Hepatocyte (in vitro differentiated cells): ENCODE results near the gene DYSF. TPM values are rescaled to one million over a fixed set of nuclear protein-coding genes. Genes with fewer than 3 reads are reported as not detected.
"Not testable (repeated sequence)": the region's sequence is repeated elsewhere in the genome, so short reads cannot be mapped to it uniquely, and the experiment has no call there.

Experiments
- DNase-seq: peaks from one replicate; pipeline ENCODE4 v3.0.0-alpha.2; 2016; ENCODE audit warnings: low spot score
- H2AFZ ChIP-seq: fragments of 200-600 bp; sonication (generic); 2 replicates; pipeline ENCODE4 v1.6.0; 2016; ENCODE audit warnings: antibody characterized with exemption, mild to moderate bottlenecking
- H3K27ac ChIP-seq: fragments of 200-600 bp; sonication (generic); 2 replicates; pipeline ENCODE4 v1.5.1; 2016; ENCODE audit warnings: mild to moderate bottlenecking
- H3K27me3 ChIP-seq: fragments of 200-600 bp; sonication (generic); 2 replicates; pipeline ENCODE4 v1.6.1; 2016
- H3K36me3 ChIP-seq: fragments of 200-600 bp; sonication (generic); replicated peaks from 2 replicates; pipeline ENCODE4 v1.5.1; 2016; ENCODE audit warnings: low read depth; ENCODE audit not compliant: insufficient read depth
- H3K4me1 ChIP-seq: fragments of 200-600 bp; sonication (generic); 2 replicates; pipeline ENCODE4 v1.5.1; 2016; ENCODE audit warnings: mild to moderate bottlenecking, moderate library complexity; ENCODE audit not compliant: insufficient read depth
- H3K4me2 ChIP-seq: fragments of 200-600 bp; sonication (generic); 2 replicates; pipeline ENCODE4 v1.6.0; 2016
- H3K4me3 ChIP-seq: fragments of 200-600 bp; sonication (generic); 2 replicates; pipeline ENCODE4 v1.5.1; 2016; ENCODE audit warnings: mild to moderate bottlenecking
- H3K79me2 ChIP-seq: fragments of 200-600 bp; sonication (generic); 2 replicates; pipeline ENCODE4 v1.6.0; 2017; ENCODE audit warnings: mild to moderate bottlenecking
- H3K9me2 ChIP-seq: fragments of 200-600 bp; sonication (generic); replicated peaks from 2 replicates; pipeline ENCODE4 v1.6.0; 2017; ENCODE audit warnings: mild to moderate bottlenecking; ENCODE audit not compliant: insufficient read depth
- H3K9me3 ChIP-seq: fragments of 200-600 bp; sonication (generic); 2 replicates; pipeline ENCODE4 v1.5.1; 2016; ENCODE audit warnings: low read depth, mild to moderate bottlenecking
- H4K20me1 ChIP-seq: fragments of 200-600 bp; sonication (generic); 2 replicates; pipeline ENCODE4 v1.6.0; 2016; ENCODE audit warnings: mild to moderate bottlenecking; ENCODE audit not compliant: insufficient read depth, poor library complexity, severe bottlenecking
- CTCF ChIP-seq: fragments of 200-600 bp; sonication (generic); IDR thresholded peaks from 2 replicates; pipeline ENCODE4 v1.5.1; 2016; ENCODE audit warnings: antibody characterized with exemption, mild to moderate bottlenecking; ENCODE audit not compliant: poor library complexity
- EZH2 ChIP-seq: fragments of 200-600 bp; sonication (generic); IDR thresholded peaks from 2 replicates; pipeline ENCODE4 v1.6.1; 2016; ENCODE audit warnings: antibody characterized with exemption, mild to moderate bottlenecking, borderline replicate concordance
- EZH2phosphoT487 ChIP-seq: fragments of 200-600 bp; sonication (generic); IDR thresholded peaks from one replicate; pipeline ENCODE4 v1.6.1; 2018; ENCODE audit warnings: antibody characterized with exemption, mild to moderate bottlenecking, low read depth, moderate library complexity; ENCODE audit not compliant: unreplicated experiment, severe bottlenecking
- WGBS: methylation state at CpG from one replicate; pipeline ENCODE4 v1.1.6; 2016; ENCODE audit warnings: low lambda C conversion rate; ENCODE audit errors: missing lambda C conversion rate; 5-methylcytosine and 5-hydroxymethylcytosine counted together
- polyA plus RNA-seq: library from polyadenylated mRNA; unstranded; fragments of >200 nt; fragmentation: Nextera tagmentation; extraction: Ambion mirVana; gene quantifications from 2 replicates; pipeline ENCODE4 v1.2.1, GENCODE V29; 2016
- total RNA-seq: library from RNA; depleted of rRNA; stranded (reverse); fragments of >200 nt; gene quantifications from 2 replicates; pipeline ENCODE4 v1.2.3, GENCODE V29; 2014

Gene DYSF
- total and polyA plus RNA-seq, 2 experiments from 2014 or later, result 0.25 to 0.90 TPM

GRCh38 chr2:71647356-71647755 lies 194.0 kb downstream of the DYSF start:
- no peaks in the 10 kb centered on the region for H3K27me3 ChIP-seq
- H3K36me3 ChIP-seq, result no peaks in the 10 kb centered on the region
- no peaks in the 10 kb centered on the region for H3K9me3 ChIP-seq
- H3K9me2 ChIP-seq, result no peaks in the 10 kb centered on the region
- H4K20me1 ChIP-seq, result no peaks in the 10 kb centered on the region
- H3K27ac ChIP-seq, result no peak overlapping the region
- no peaks in the 10 kb centered on the region for H3K4me1 ChIP-seq
- H3K4me3 ChIP-seq, result no peak overlapping the region
- DNase-seq, result no peak
- TF ChIP-seq EZH2phosphoT487 (no peak), CTCF (no peak), EZH2 (no peak)
- no peaks in the 10 kb centered on the region for H3K79me2 ChIP-seq
- H2AFZ ChIP-seq, result no peak overlapping the region
- H3K4me2 ChIP-seq, result no peak overlapping the region
- WGBS, result 91% methylated on average over 1 of the region's 1 CpG

GRCh38 chr2:71655498-71655897 lies 202.1 kb downstream of the DYSF start:
- H3K79me2 ChIP-seq, result no peaks in the 10 kb centered on the region
- H3K27me3 ChIP-seq, result no peaks in the 10 kb centered on the region
- no peaks in the 10 kb centered on the region for H3K9me2 ChIP-seq
- no peak overlapping the region for H2AFZ ChIP-seq
- H3K9me3 ChIP-seq, result no peaks in the 10 kb centered on the region
- H4K20me1 ChIP-seq, result no peaks in the 10 kb centered on the region
- H3K4me2 ChIP-seq, result no peak overlapping the region
- no peaks in the 10 kb centered on the region for H3K36me3 ChIP-seq
- no peak overlapping the region for H3K4me3 ChIP-seq
- 75% methylated on average over 2 of the region's 2 CpGs for WGBS
- H3K27ac ChIP-seq, result no peak overlapping the region
- no peaks in the 10 kb centered on the region for H3K4me1 ChIP-seq
- TF ChIP-seq EZH2phosphoT487, result no peak
- DNase-seq, result no peak

- H2AFZ ChIP-seq, DNase-seq, H3K27ac ChIP-seq, H3K4me2 ChIP-seq, H3K27me3 ChIP-seq, H3K9me3 ChIP-seq, H3K9me2 ChIP-seq, H3K4me3 ChIP-seq, H3K4me1 ChIP-seq, H3K79me2 ChIP-seq, H4K20me1 ChIP-seq, H3K36me3 ChIP-seq: not testable (repeated sequence)
- 52% methylated on average over 2 of the region's 2 CpGs for WGBS
These were observed 204.9 kb downstream of the DYSF start for GRCh38 chr2:71658256-71658655.

GRCh38 chr2:71658771-71659170 lies 205.4 kb downstream of the DYSF start:
- H3K27ac ChIP-seq, result no peak overlapping the region
- no peak for DNase-seq
- WGBS, result 96% methylated on average over 3 of the region's 3 CpGs
- no peaks in the 10 kb centered on the region for H3K36me3 ChIP-seq
- no peaks in the 10 kb centered on the region for H3K9me2 ChIP-seq
- H3K79me2 ChIP-seq, result no peaks in the 10 kb centered on the region
- no peaks in the 10 kb centered on the region for H4K20me1 ChIP-seq
- TF ChIP-seq EZH2phosphoT487 (no peak), EZH2 (no peak), CTCF (no peak)
- no peak overlapping the region for H2AFZ ChIP-seq
- no peak overlapping the region for H3K4me3 ChIP-seq
- H3K4me1 ChIP-seq, result no peaks in the 10 kb centered on the region
- H3K27me3 ChIP-seq, result no peaks in the 10 kb centered on the region
- H3K9me3 ChIP-seq, result no peaks in the 10 kb centered on the region
- no peak overlapping the region for H3K4me2 ChIP-seq
